GM18526 (cell line): ENCODE results near the gene RAD17.

ENCODE experiments used
- POLR2A ChIP-seq: IDR thresholded peaks from 3 replicates; pipeline ENCODE4 v1.6.1; 2011; ENCODE audit not compliant: insufficient read length; ENCODE audit errors: extremely low read depth

RAD17 gene

GRCh38 chr5:69449511-69449910 is 79.9 kb downstream of the RAD17 start:
- no peak for TF ChIP-seq POLR2A

- no peak for TF ChIP-seq POLR2A
These were observed 80.5 kb downstream of the RAD17 start for GRCh38 chr5:69450116-69450515.

- TF ChIP-seq POLR2A = no peak
These were observed 82.5 kb downstream of the RAD17 start for GRCh38 chr5:69451941-69452647.

GRCh38 chr5:69454460-69455249 is 85.0 kb downstream of the RAD17 start:
- TF ChIP-seq POLR2A = no peak

- TF ChIP-seq POLR2A = no peak
These were observed 92.6 kb downstream of the RAD17 start for GRCh38 chr5:69462170-69462569.
